SK-N-SH treated with all-trans-retinoic acid at 6 μM for 48 hours (cell line): ENCODE results near the gene CCDC159.

Source experiments
- ATAC-seq: fragments of 200-7000 bp; cut with Tn5 transposase; 3 replicates; pipeline ENCODE4 v1.9.1; 2020; ENCODE audit warnings: mild to moderate bottlenecking, moderate library complexity
- ARNTL ChIP-seq: fragments of 450-650 bp; formaldehyde crosslinking; IDR thresholded peaks from 2 replicates; pipeline ENCODE4 v1.5.0; 2020; ENCODE audit warnings: low read depth, mild to moderate bottlenecking, moderate library complexity, borderline replicate concordance
- BACH2 ChIP-seq: fragments of 250-450 bp; sonication (Bioruptor Pico); IDR thresholded peaks from 2 replicates; pipeline ENCODE4 v1.9.0; 2021; ENCODE audit warnings: mild to moderate bottlenecking, borderline replicate concordance
- CSDC2 ChIP-seq: fragments of 250-450 bp; sonication (Bioruptor Pico); IDR thresholded peaks from 2 replicates; pipeline ENCODE4 v1.5.0; 2020; ENCODE audit warnings: mild to moderate bottlenecking, moderate library complexity
- ESRRG ChIP-seq: fragments of 250-450 bp; sonication (Bioruptor Pico); IDR thresholded peaks from 2 replicates; pipeline ENCODE4 v1.6.1; 2021; ENCODE audit warnings: mild to moderate bottlenecking
- GLIS3 ChIP-seq: fragments of 250-450 bp; sonication (Bioruptor Pico); IDR thresholded peaks from 2 replicates; pipeline ENCODE4 v1.5.0; 2020; ENCODE audit warnings: mild to moderate bottlenecking, moderate library complexity
- ISL1 ChIP-seq: fragments of 250-450 bp; sonication (Bioruptor Pico); IDR thresholded peaks from 2 replicates; pipeline ENCODE4 v2.1.2; 2022; ENCODE audit warnings: mild to moderate bottlenecking, moderate library complexity
- OSR1 ChIP-seq: fragments of 250-450 bp; sonication (Bioruptor Pico); IDR thresholded peaks from 2 replicates; pipeline ENCODE4 v1.8.0; 2022; ENCODE audit warnings: moderate library complexity, mild to moderate bottlenecking, inconsistent platforms
- PPARA ChIP-seq: fragments of 250-450 bp; sonication (Bioruptor Pico); IDR thresholded peaks from 2 replicates; pipeline ENCODE4 v1.5.0; 2020; ENCODE audit warnings: mild to moderate bottlenecking, borderline replicate concordance
- RARB ChIP-seq: fragments of 250-450 bp; sonication (Bioruptor Pico); IDR thresholded peaks from 2 replicates; pipeline ENCODE4 v1.8.0; 2021; ENCODE audit warnings: mild to moderate bottlenecking, moderate library complexity
- SNAI2 ChIP-seq: fragments of 250-450 bp; sonication (Bioruptor Pico); IDR thresholded peaks from 2 replicates; pipeline ENCODE4 v1.5.0; 2020; ENCODE audit warnings: mild to moderate bottlenecking, moderate library complexity
- TCF4 ChIP-seq: fragments of 250-450 bp; sonication (Bioruptor Pico); IDR thresholded peaks from 2 replicates; pipeline ENCODE4 v1.8.0; 2021; ENCODE audit warnings: mild to moderate bottlenecking, moderate library complexity, borderline replicate concordance
- TOX ChIP-seq: fragments of 250-450 bp; sonication (Bioruptor Pico); IDR thresholded peaks from 2 replicates; pipeline ENCODE4 v1.8.0; 2021; ENCODE audit warnings: mild to moderate bottlenecking, moderate library complexity, borderline replicate concordance
- ZC3H10 ChIP-seq: fragments of 250-450 bp; sonication (Bioruptor Pico); IDR thresholded peaks from 2 replicates; pipeline ENCODE4 v1.5.1; 2021; ENCODE audit warnings: mild to moderate bottlenecking, moderate library complexity
- ZFP3 ChIP-seq: fragments of 250-450 bp; sonication (Bioruptor Pico); IDR thresholded peaks from 2 replicates; pipeline ENCODE4 v1.5.0; 2020; ENCODE audit warnings: mild to moderate bottlenecking, moderate library complexity
- ZFP30 ChIP-seq: fragments of 450-650 bp; formaldehyde crosslinking; IDR thresholded peaks from 2 replicates; pipeline ENCODE4 v1.5.0; 2022; ENCODE audit warnings: mild to moderate bottlenecking, moderate library complexity
- ZNF565 ChIP-seq: fragments of 450-650 bp; formaldehyde crosslinking; conservative IDR thresholded peaks from 2 replicates; pipeline ENCODE4 v1.5.0; 2020; ENCODE audit warnings: low read depth, mild to moderate bottlenecking, moderate library complexity
- ZNF70 ChIP-seq: fragments of 450-650 bp; formaldehyde crosslinking; IDR thresholded peaks from 2 replicates; pipeline ENCODE4 v1.5.0; 2020; ENCODE audit warnings: mild to moderate bottlenecking, moderate library complexity
- ZNF8 ChIP-seq: fragments of 450-650 bp; formaldehyde crosslinking; IDR thresholded peaks from 2 replicates; pipeline ENCODE4 v1.5.0; 2020; ENCODE audit warnings: mild to moderate bottlenecking, moderate library complexity
- TF ChIP-seq, protein P1 (sequence below): fragments of 250-450 bp; sonication (Bioruptor Pico); IDR thresholded peaks from 2 replicates; pipeline ENCODE4 v1.8.0; 2021; ENCODE audit warnings: low read depth, mild to moderate bottlenecking, moderate library complexity, borderline replicate concordance
- TF ChIP-seq, protein P2 (sequence below): fragments of 250-450 bp; sonication (Bioruptor Pico); IDR thresholded peaks from 2 replicates; pipeline ENCODE4 v1.5.0; 2020; ENCODE audit warnings: mild to moderate bottlenecking, moderate library complexity
- TF ChIP-seq, protein P3 (sequence below): fragments of 250-450 bp; sonication (Bioruptor Pico); IDR thresholded peaks from 2 replicates; pipeline ENCODE4 v1.5.1; 2021; ENCODE audit warnings: mild to moderate bottlenecking, moderate library complexity

The CCDC159 gene

DNA sequence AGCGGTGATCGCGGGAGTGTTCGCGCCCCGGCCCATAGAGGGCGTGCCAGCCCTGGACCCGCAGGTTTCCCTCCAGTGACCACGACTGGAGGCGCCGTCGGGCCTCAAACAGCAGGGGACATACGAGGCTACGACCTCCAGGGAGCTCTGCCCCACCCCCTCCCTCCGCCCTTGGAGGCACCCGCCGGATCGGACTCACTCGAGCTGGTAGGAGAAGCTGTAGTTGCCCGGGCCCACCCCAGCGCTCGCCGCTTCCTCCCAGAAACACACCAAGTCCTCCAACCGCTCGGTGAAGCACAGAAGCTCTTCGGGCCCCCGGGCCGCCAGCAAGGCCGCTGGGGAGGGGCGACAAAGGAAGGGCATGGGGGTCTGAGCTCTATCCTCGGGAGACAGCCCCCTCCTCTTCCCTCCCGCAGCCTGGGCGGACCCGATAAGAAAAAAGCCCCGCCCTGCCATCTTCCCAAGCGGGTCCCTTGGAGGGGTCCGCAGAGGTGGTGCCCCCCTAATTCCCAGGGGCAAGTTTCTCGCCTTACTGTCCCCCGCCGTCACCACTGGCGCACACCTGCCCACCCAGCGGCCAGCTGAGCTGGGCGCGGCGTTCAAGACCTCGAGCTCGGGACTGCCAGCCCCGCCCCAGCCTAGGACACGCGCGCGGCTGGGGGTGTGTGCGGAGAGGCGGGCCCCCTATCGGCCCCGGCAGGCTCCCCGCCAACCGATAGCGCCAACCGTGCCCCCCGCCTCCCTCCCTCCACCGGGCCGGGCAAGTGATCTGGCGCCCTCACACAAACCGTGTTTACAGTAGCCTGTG is 36.8 kb downstream of the CCDC159 start:
- TF ChIP-seq ARNTL (CRISPR knock-in tag) (no peak), SNAI2 (CRISPR knock-in tag) (no peak), OSR1 (CRISPR knock-in tag) (no peak), ZFP30 (CRISPR knock-in tag) (no peak), TOX (CRISPR knock-in tag) (no peak), ZNF70 (CRISPR knock-in tag) (no peak), ZNF565 (CRISPR knock-in tag) (no peak), ESRRG (CRISPR knock-in tag) (no peak)
- ATAC-seq = peak; percentile 5

DNA sequence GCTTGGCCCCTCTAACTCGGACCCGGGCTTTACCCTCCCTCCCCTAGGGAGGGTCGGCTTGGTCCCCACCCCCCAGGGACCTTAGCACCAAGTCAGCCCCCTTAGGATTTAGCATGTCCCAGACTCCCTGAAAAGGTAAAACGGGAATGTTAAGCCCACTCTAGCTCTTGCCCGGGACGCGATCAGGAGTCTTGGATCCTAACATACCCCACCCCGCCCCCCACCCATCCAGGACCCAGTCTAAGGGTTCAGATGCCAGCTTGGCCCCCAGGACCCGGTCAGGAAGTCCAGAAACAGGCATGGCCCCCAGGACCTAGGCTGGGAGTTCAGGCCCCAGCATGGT is 37.4 kb downstream of the CCDC159 start:
- no peak for ATAC-seq
- TF ChIP-seq GLIS3 (CRISPR knock-in tag) (no peak), CSDC2 (CRISPR knock-in tag) (no peak), OSR1 (CRISPR knock-in tag) (no peak), PPARA (CRISPR knock-in tag) (no peak), RARB (no peak), BACH2 (CRISPR knock-in tag) (no peak), TOX (CRISPR knock-in tag) (no peak), ZFP3 (CRISPR knock-in tag) (no peak), SNAI2 (CRISPR knock-in tag) (no peak), ZC3H10 (CRISPR knock-in tag) (no peak), ISL1 (CRISPR knock-in tag) (no peak), ZNF70 (CRISPR knock-in tag) (no peak), ARNTL (CRISPR knock-in tag) (no peak), ZNF8 (CRISPR knock-in tag) (no peak), TCF4 (CRISPR knock-in tag) (no peak)
- TF ChIP-seq, protein P1, sequence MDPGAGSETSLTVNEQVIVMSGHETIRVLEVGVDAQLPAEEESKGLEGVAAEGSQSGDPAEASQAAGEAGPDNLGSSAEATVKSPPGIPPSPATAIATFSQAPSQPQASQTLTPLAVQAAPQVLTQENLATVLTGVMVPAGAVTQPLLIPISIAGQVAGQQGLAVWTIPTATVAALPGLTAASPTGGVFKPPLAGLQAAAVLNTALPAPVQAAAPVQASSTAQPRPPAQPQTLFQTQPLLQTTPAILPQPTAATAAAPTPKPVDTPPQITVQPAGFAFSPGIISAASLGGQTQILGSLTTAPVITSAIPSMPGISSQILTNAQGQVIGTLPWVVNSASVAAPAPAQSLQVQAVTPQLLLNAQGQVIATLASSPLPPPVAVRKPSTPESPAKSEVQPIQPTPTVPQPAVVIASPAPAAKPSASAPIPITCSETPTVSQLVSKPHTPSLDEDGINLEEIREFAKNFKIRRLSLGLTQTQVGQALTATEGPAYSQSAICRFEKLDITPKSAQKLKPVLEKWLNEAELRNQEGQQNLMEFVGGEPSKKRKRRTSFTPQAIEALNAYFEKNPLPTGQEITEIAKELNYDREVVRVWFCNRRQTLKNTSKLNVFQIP (CRISPR knock-in tag) = no peak
- TF ChIP-seq, protein P2, sequence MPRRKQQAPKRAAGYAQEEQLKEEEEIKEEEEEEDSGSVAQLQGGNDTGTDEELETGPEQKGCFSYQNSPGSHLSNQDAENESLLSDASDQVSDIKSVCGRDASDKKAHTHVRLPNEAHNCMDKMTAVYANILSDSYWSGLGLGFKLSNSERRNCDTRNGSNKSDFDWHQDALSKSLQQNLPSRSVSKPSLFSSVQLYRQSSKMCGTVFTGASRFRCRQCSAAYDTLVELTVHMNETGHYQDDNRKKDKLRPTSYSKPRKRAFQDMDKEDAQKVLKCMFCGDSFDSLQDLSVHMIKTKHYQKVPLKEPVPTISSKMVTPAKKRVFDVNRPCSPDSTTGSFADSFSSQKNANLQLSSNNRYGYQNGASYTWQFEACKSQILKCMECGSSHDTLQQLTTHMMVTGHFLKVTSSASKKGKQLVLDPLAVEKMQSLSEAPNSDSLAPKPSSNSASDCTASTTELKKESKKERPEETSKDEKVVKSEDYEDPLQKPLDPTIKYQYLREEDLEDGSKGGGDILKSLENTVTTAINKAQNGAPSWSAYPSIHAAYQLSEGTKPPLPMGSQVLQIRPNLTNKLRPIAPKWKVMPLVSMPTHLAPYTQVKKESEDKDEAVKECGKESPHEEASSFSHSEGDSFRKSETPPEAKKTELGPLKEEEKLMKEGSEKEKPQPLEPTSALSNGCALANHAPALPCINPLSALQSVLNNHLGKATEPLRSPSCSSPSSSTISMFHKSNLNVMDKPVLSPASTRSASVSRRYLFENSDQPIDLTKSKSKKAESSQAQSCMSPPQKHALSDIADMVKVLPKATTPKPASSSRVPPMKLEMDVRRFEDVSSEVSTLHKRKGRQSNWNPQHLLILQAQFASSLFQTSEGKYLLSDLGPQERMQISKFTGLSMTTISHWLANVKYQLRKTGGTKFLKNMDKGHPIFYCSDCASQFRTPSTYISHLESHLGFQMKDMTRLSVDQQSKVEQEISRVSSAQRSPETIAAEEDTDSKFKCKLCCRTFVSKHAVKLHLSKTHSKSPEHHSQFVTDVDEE (CRISPR knock-in tag) = no peak
- TF ChIP-seq, protein P3, sequence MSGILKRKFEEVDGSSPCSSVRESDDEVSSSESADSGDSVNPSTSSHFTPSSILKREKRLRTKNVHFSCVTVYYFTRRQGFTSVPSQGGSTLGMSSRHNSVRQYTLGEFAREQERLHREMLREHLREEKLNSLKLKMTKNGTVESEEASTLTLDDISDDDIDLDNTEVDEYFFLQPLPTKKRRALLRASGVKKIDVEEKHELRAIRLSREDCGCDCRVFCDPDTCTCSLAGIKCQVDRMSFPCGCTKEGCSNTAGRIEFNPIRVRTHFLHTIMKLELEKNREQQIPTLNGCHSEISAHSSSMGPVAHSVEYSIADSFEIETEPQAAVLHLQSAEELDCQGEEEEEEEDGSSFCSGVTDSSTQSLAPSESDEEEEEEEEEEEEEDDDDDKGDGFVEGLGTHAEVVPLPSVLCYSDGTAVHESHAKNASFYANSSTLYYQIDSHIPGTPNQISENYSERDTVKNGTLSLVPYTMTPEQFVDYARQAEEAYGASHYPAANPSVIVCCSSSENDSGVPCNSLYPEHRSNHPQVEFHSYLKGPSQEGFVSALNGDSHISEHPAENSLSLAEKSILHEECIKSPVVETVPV = no peak

DNA sequence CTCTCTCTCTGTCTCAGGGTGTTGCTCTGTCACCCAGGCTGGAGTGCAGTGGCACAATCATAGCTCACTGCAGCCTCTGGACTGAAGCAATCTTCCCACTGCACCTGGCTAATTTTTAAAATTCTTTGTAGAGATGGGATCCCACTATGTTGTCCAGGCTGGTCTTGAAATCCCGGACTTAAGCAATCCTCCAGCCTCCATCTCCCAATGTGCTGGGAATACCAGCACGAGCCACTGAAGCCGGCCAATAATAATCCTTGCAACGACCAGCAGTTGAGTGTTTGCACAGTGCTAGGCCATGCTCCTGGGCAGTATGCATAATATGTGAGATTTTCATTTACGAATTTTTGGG is 38.4 kb downstream of the CCDC159 start:
- no peak for ATAC-seq
- TF ChIP-seq ARNTL (CRISPR knock-in tag) = no peak
- no peak for TF ChIP-seq ZFP30 (CRISPR knock-in tag)
- TF ChIP-seq, protein P1 (CRISPR knock-in tag) = no peak
- no peak for TF ChIP-seq BACH2 (CRISPR knock-in tag)
- TF ChIP-seq TCF4 (CRISPR knock-in tag) = no peak
- TF ChIP-seq ZNF70 (CRISPR knock-in tag) = no peak
- no peak for TF ChIP-seq ZNF8 (CRISPR knock-in tag)
- TF ChIP-seq, protein P2 (CRISPR knock-in tag) = no peak
- TF ChIP-seq, protein P3 = no peak
- no peak for TF ChIP-seq ESRRG (CRISPR knock-in tag)
- TF ChIP-seq SNAI2 (CRISPR knock-in tag) = no peak
